ENCODE results near the gene RWDD2A. TPM values are rescaled to one million over a fixed set of nuclear protein-coding genes. Genes with fewer than 3 reads are reported as not detected.

RWDD2A gene
- total and polyA plus RNA-seq, 9 of the 15 experiments (the other 6 are each of a cell fraction or from before 2014, with no cell fraction given): 1.6 to 4.7 (median 2.1) TPM

- FAIRE-seq (no peak), ATAC-seq (no peak), DNase-seq (ENCODE audit: extremely low read depth in 1 of 4, low spot score in 3 of 4) (no peak)
- Histone ChIP-seq H3K9ac (ENCODE audit: insufficient read depth in 1 of 2, low read depth in 2 of 2, low read length in 2 of 2) (no peak overlapping the region), H3K4me3 (no peak overlapping the region), H3K9me1 (ENCODE audit: control insufficient read depth, insufficient read depth, low read length) (no peaks in the 10 kb centered on the region), H3K9me3 (replicated peaks; ENCODE audit: control insufficient read depth, insufficient read depth, low read depth, low read length) (no peaks in the 10 kb centered on the region), H3K27me3 (ENCODE audit: control insufficient read depth in 2 of 2, insufficient read depth in 2 of 2, low read length in 2 of 2) (no peaks in the 10 kb centered on the region), H3K27ac (ENCODE audit: extremely low read depth, low read depth, low read length) (no peak overlapping the region), H4K20me1 (replicated peaks; ENCODE audit: control insufficient read depth, insufficient read depth, low read length) (no peaks in the 10 kb centered on the region), H3K4me1 (replicated peaks in 1 of 2; ENCODE audit: control insufficient read depth in 2 of 2, insufficient read depth in 2 of 2, low read length in 2 of 2) (no peaks in the 10 kb centered on the region), H3K4me2 (ENCODE audit: insufficient read depth, low read length) (no peak overlapping the region), H3K79me2 (ENCODE audit: control insufficient read depth, insufficient read depth, low read length) (no peaks in the 10 kb centered on the region), H2AFZ (ENCODE audit: low read depth, low read length) (no peak overlapping the region), H3K36me3 (ENCODE audit: control insufficient read depth, insufficient read depth, low read length) (no peaks in the 10 kb centered on the region; the same call in 2 of the 3 replicates)
- no peak for TF ChIP-seq SMARCB1 (IDR thresholded peaks at IDR 0.05; ENCODE audit: insufficient read length, low read depth)
- no peak for TF ChIP-seq NR4A1 (CRISPR knock-in tag; IDR thresholded peaks at IDR 0.05)
- TF ChIP-seq NR4A1 (tag; IDR thresholded peaks at IDR 0.05): no peak
- no peak for TF ChIP-seq HNRNPL (IDR thresholded peaks at IDR 0.05; ENCODE audit: low read depth, low read length)
- TF ChIP-seq, protein P1, sequence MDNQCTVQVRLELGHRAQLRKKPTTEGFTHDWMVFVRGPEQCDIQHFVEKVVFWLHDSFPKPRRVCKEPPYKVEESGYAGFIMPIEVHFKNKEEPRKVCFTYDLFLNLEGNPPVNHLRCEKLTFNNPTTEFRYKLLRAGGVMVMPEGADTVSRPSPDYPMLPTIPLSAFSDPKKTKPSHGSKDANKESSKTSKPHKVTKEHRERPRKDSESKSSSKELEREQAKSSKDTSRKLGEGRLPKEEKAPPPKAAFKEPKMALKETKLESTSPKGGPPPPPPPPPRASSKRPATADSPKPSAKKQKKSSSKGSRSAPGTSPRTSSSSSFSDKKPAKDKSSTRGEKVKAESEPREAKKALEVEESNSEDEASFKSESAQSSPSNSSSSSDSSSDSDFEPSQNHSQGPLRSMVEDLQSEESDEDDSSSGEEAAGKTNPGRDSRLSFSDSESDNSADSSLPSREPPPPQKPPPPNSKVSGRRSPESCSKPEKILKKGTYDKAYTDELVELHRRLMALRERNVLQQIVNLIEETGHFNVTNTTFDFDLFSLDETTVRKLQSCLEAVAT (IDR thresholded peaks at IDR 0.05): no peak
- no peak for TF ChIP-seq ZNF384 (IDR thresholded peaks at IDR 0.05; ENCODE audit: low read depth, low read length)
- TF ChIP-seq MYBL2 (IDR thresholded peaks at IDR 0.05; ENCODE audit: low read depth): no peak
- no peak for TF ChIP-seq MYBL2 (CRISPR knock-in tag; IDR thresholded peaks at IDR 0.05; ENCODE audit: borderline replicate concordance)
- TF ChIP-seq SPI1 (IDR thresholded peaks at IDR 0.05; ENCODE audit: borderline replicate concordance, low read depth, low read length): no peak
- intact Hi-C loops (cut with micrococcal nuclease) (no loop called here), in situ Hi-C loops (cut with MboI) (no loop called here)
- ChIA-PET POLR2A (no interaction called here), CTCF (ENCODE audit: low intra/inter-chr PET ratio) (no interaction called here)
- no TSS peak for BruUV-seq (replicated peaks)
- WGBS (ENCODE audit: insufficient coverage, low coverage, missing lambda C conversion rate): 60% methylated on average over 4 of the region's 4 CpGs
Measured at GRCh38 chr6:83202031-83202430, 8.9 kb downstream of the RWDD2A start.

Data from K562 (cell line).